GM19238 (cell line): Measurements from ENCODE around the gene PFN3.
A peak's percentile ranks its signal among the peaks of the same experiment; 100 is the strongest.

Source experiments
- DNase-seq: peaks from one replicate; pipeline ENCODE4 v3.0.0; 2011; ENCODE audit warnings: low spot score; ENCODE audit not compliant: insufficient read length

PFN3 gene

DNA sequence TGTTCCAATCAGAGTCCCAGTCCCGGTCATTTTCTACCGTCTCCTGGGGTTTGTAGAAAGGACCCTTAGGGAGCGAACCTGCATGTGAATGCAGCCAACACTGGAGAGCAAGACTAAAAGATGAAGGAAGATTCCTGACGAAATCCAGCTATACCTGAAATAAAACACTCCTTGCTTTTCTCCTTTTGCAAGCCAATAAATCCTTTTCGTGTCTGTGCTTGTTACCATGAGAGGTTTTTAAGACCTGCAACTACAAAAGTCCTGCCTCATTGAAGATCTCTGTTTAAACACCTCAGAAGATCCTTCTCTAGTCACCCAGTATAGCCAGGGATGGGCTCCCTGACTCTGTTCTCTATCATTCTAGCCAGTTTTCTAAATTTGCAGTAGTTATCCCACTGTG, 26.2 kb downstream of the PFN3 start:
- no peak for DNase-seq

DNA sequence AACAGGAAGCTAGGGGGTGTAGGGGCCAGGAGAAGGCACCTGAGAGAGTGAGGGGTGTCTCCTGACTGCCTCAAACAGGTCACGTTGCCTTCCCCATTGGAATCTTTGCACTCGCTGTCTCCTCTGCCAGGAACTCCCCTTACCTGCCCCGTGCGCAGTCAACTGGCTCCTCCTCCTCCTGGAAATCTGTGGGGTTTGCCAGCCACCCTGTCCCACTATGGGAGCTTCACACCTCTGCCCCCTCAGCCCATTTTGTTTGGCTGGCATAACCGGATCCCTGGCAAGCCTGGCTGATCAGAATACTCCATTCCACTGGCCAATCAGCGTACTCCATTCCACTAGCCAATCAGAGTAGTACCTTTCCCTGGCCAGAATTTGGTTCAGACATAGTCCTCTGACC, 26.7 kb downstream of the PFN3 start:
- no peak for DNase-seq

DNA sequence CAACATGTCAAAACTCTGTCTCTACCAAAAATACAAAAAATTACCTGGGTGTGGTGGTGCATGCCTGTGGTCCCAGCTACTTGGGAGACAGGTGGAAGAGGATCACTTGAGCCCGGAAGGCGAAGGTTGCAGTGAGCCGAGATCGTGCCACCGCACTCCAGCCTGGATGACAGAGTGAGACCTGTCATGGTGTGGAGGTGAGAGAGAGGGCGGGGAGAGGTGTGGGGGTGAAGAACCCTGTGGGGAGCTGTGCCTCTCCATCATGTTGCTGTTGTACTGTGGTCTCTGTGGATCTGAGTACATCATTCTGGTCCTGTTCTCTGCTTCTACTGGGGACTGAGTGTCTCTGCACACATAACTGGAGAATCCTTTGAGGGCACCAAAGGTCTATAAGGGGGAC, 27.6 kb downstream of the PFN3 start:
- DNase-seq, result no peak

DNA sequence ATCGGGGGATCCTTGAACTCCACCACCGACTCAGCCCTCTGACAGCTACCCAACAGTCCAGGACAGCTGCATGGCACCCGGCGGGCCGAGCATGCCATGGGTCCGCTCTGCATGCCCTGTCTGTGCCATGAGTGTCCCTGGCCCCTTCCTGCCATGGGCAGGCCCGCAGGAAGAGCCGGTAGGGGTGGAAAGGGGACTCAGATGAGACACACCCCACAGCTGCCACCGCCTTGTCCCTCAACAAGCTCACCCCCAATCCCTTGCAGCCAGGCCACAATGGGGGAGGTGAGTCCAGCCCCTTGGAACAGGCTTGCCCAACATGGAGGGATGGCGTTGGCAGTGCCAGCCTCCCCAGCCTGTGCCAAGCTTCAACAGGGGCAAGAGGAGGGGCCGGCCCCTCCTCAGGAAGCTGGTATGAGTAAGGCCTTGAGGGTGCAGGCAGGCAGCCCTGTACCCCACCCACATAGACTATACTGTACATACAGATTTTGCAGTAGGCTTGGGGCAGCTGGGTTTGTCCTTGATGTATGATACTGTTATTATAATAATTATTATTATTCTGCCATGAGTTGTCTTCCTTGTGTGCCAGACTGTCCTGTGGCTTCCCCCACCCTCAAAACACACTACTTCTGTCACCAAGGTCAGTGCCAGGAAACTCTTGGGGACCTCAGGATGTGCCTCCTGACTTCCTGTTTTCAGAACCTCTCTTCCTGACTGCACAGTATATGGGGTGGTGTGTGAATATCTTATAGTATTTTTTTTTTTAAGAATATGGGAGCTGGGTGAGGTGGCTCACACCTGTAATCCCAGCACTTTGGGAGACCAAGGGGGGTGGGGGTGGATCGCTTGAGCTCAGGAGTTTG, 28.2 kb downstream of the PFN3 start:
- DNase-seq, result no peak

DNA sequence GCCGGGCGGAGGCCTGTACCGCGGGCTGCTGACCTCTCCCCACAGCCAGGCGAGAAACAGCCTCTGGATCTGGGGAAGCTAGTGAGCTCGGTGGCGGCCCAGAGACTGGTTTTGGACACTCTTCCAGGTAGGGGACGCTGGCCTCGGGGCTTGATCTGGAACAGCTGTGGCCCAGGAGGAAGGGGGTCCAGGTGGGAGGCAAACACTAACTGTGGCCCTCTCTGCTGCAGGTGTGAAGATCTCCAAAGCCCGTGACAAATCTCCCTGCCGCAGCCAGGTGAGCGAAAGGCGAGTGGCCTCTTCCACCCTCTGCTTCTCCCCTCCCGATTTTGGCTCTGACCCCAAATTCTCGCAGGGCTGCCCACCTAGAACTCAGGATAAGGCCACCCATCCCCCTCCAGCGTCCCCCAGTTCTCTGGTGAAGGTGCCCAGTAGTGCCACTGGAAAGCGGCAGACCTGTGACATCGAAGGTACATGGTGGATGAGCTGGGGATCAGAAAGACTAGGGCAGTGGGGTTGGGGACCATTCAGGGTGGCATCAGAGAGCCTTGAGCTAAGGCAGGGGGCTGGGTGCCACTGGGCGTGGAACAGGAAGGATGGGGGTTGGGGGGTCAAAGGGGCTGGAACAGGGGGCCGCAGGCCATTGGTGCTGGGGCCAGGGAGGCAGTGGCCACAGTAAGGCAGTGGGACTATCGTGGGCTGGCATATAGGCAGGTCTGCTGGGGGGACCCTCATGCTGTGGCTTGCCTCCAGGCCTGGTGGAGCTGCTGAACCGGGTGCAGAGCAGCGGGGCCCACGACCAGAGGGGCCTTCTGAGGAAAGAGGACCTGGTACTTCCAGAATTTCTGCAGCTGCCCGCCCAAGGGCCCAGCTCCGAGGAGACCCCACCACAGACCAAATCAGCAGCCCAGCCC, 29.1 kb downstream of the PFN3 start:
- no peak for DNase-seq

DNA sequence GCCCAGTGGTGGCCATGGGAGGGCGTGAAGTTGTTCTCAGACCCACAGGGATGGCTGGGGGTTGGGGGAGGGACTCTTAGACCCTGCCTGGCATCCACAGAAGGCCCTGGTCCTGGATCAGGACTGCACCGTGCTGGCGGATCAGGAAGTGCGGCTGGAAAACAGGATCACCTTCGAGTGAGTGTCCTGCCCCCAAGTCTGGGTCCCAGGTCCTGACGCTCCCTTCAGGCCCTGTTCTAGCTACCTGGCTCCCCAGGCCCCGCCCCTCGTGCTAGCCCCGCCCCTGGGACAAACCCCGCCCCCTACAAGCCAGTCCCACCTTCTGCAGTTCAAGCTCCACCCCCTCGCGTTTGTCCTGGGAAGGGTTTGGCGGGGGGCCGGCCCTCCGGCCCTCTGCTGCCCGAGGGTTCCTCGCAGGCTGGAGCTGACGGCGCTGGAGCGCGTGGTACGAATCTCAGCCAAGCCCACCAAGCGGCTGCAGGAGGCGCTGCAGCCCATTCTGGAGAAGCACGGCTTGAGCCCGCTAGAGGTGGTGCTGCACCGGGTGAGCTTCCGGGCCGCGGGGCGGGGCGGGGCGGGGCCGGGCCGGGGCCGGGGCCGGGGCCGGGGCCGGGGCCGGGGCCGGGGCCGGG, 29.9 kb downstream of the PFN3 start:
- DNase-seq, result peak; percentile 50

DNA sequence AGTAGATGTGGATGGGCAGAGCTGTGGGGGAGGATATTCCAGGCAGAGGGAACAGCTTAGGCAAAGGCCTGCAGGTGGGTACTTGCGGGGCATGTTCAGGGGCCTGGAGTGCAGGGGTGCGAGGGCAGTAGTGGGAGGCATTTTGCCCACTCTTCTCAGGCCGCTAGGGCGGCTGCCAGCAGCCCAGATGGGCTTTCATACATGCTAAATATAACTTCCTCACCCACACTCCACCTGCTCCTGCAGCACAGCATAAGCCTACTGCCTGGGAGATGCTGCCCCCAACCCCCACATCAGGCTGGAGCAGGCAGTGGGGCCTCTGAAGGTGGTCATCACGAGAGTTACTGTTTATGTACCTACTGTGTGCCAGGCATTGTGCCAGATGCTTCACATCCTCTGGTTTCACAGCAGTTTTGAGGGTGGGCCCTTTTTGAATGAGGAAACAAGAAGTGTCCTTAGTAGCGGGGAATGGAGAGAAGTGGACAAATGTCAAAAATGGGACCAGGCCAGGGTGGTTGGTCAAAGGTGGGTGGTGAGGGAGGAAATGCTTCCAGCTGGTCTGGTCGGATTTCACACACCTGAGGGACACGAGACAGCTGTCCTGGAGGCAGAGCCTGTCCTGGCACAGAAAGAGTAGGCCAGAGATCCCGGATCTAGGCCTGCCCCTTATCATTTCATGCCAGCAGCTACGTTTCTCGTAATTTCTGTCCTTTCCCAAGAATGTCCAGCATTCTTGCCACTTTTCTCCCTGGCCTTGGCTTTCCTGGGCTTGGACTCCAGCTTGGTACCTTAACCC, 30.6 kb downstream of the PFN3 start:
- no peak for DNase-seq

DNA sequence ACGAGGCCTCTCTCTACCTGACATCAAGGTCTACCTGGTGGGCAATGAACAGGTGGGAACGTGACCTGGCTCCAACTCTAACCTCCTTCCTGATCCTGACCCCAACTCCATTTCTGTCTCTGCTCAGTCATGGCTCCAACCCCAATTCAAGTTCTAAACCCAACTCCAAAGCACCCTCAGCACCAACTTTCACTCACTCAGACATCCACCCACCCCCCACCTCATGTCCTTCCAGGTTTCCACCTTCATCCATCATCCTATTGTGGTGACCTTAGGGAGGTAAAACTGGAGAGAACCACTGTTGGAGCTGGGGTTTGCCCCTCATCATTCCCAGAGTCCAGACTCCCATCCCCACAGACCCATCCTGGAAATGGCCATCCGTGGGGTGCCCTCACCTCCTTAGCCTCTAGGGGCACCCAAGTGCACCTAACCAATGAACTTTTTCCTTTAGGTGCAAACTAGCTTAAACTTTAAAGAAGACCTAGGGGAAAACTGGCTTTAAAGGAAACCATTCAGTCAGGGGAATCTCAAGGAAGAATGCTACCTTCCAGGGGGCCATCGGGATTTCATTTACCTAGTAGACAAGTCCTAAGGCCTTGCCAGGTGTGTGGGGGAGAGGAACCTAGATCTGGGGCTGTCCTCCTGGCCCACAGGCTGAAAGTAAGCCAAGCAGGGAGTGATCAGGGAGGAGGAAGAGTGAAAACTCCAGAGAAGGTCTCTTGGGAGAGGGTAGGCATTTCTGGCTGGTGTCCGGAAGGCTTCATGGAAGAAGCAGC, 31.4 kb downstream of the PFN3 start:
- DNase-seq, result peak; percentile 60

DNA sequence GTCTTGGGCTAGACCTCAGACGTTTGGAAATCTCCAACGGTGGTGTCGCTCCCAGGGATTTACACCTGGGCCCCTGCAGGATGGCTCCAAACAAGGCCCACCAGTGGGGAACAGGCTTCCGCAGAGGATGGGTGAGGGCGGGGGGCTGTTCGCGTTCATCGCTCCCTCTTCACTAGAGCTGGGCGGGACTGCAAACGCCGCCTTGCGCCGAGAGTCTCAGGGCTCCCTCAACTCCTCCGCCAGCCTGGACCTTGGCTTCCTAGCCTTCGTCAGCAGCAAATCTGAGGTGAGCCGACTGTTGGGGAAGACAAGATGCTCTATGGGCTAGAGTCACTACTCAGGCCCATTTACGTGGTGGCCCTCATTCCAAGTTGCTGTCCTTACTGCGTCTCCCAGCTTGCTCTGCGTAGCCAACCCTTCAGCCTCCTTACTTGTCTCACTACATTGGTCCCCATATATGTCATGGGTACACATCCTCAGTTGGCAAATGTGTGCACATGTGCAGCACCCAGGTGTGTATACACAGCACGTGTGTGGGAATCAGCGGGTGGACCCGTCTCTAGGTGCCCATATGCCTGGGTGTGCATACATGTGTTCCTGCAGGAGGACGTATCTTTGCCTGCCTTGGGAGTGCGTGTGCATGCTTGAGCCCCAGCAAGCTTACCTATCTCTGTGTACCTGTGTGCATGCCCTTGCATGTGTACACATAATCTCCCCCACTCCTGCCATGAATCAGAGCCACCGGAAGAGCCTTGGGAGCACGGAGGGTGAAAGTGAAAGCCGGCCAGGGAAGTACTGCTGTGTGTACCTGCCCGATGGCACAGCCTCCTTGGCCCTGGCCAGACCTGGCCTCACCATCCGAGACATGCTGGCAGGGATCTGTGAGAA, 32.2 kb downstream of the PFN3 start:
- no peak for DNase-seq

DNA sequence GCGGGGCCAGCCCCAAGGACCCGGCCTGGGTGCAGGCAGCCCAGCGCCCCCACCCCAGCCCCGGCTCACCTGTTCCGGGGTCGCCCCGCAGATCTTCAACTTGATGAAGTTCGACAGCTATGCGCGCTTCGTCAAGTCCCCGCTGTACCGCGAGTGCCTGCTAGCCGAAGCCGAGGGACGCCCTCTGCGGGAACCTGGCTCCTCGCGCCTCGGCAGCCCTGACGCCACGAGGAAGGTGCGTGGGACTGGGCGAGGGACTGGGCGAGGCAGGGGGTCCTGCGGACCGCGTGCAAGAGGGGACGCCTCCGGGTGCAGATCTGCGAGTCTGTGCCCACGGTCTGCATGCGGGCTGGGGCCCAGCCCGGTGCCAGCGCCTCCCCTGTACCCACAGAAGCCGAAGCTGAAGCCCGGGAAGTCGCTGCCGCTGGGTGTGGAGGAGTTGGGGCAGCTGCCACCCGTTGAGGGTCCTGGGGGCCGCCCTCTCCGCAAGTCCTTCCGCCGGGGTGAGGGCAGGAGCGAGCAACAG, 33.1 kb downstream of the PFN3 start:
- no peak for DNase-seq

DNA sequence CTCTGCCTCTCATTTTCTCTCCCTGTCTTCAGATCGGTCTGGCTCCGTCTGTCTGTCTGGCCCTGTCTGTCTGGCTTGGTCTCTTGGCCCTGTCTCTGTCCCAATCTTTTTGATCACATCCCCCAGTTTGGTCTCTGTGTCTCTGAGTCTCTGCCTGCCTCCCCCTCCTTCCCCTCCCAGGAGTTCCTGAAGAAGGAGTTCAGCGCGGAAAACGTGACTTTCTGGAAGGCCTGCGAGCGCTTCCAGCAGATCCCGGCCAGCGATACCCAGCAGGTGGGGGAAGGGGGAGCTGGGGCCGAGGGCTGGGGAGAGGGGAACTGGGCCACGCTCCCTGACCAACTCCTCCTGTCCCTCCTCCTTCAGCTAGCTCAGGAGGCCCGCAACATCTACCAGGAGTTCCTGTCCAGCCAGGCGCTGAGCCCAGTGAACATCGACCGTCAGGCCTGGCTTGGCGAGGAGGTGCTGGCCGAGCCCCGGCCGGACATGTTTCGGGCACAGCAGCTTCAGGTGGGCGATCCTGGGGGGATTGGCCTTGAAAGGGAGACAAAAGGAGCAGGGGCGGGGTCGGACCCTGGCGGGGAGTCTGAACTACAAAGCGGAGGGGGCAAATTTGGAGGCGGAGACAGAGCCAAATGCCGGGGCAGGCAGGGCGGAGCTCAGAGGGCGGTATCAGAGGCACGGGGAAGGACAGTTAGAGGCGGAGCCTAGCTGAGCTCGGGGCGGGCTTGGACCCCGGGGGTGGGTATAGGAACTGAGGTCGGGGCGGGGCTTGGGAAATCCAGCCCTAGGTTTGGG, 33.7 kb downstream of the PFN3 start:
- DNase-seq, result no peak

DNA sequence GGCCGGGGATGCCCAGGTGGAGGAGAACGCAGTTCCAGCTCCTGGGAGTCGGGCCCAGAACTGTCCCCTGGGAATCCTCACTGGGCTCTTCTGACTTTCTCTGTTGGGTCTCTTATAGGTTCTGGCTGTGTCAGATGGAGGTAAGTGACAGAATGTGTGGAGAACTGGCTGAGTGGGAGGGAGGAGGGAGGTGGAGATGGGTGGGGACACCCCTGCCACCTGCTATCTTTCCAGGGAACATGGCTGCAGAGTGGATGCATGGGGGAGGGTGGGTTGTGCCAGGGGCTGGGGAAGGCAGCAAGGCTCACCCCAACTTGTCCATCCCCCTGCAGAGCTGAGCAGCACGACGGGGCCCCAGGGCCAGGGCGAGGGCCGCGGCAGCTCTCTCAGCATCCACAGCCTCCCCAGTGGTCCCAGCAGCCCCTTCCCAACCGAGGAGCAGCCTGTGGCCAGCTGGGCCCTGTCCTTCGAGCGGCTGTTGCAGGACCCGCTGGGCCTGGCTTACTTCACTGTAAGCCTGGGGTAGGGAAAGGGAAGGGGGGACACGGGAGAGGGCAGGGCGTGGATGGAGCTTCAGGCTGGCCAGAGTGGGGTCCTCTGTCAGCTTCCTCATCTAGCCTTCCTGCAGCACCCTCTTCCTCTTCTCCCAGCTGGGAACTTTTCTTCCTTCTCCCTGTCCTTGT, 34.5 kb downstream of the PFN3 start:
- DNase-seq, result no peak

DNA sequence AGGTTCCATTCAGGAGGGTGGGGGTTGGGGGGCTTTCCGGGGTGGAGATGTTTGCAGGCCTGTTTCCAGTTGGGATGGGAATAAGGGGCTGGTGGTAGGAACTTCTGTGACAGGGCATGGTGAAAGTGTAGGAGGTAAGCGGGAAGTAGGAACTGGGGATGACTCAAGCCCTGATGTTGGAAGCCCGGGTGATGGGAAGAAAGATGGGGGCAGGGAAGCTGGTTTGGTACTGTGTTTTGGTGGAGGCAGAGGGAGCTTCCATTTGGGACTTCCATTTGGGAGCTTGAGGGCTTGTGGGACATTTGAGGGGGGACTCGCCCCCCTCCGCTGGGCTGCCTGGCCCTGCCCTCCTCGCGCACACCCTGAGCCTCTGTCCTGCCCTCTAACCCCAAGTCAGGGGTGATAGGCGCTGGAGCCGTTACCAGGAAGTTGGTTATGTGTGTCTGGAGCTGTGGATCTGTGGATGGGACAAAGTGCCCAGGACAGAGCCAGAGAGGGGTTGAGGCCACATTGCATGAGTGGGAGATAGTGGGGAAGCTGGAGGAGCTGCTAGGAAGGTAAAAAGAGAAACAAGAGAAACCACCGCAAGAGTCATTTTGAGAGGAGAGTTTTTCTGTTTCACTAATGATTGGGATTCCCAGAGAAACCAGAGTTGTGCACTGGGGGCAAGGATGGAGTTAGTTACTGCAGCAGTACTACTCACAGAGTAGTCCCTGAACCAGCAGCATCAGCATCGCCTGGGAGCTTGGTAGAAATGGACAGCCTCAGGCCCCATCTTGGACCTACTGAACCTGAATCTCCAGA, 36.1 kb downstream of the PFN3 start:
- DNase-seq, result peak; percentile 64

DNA sequence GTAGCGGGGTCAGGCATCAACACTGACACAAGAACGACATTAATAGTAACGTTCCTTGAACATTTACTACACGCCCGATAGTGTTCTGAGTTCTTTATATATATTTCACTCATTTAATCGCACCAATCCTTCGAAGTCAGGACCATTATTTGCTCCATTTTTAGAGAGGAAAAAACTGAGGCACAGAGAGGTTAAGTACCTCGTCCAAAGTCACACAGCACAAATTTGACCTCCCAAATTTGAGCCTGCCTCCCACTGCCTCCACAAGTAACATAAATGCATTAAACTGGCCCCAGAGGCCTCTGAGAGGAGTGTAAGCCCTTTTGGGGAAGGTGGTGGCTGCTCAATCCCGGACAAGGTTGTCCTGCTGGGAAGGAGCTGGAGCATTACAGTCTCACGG, 36.9 kb downstream of the PFN3 start:
- no peak for DNase-seq

DNA sequence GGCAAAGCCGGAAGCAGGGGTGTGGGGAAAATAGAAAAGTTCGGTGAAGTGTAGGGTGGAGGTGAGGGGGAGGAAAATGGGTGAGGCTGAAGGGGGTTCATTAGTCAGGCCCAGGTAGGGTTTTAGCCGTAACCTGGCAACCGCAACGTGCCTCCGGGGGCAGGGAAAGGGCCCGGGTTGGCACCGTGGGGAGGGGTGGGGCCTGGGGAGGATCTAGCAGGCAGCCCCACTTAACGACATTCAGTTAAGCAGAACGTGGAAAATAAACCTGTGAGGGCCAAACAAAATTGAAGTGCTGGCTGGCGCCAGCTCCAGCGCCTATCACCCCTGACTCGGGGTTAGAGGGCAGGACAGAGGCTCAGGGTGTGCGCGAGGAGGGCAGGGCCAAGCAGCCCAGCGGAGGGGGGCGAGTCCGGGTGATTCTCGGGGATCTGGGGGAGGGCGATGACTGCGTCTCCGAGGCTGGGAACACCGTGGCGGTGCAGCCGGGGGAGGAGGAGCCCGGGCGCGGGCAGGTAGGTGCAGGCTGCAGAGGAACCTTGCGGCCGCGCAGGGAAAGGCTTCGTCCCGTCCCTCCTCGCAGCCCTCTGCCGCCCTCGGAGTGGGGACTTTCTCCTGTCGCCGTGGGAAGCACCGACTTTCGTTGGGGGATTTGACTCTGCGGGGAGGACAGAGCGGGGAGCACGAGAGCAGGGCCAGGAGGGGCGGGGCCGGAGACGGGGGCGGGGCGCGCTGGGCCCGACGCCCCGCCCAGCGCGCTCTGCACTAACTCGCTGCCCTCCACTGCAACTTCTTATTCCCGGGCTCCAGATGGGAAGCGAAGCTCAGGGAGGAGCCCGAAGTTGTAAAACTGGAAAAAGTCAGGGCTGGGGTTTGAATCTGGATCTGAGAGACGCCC, 37.6 kb downstream of the PFN3 start:
- peak; percentile 69 for DNase-seq

DNA sequence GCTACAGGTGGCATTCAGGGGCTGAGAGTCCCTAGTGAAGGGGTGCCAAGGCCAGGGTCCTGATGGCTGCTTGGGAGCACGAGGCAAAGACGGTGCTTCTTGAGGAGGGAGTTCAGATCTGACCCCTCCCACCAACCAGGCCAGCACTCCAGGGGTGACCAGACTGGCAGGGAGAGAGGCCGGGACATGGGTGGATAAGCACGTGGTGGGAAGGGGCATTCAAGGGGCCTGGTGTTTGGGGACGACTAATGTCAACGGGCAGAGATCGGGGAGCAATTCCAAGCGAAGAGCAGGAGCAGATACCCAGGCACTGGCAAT, 38.2 kb downstream of the PFN3 start:
- no peak for DNase-seq
